Skeletal muscle tissue (tissue), 4 donors: ENCODE results near the gene MEGF6. TPM values are rescaled to one million over a fixed set of nuclear protein-coding genes. Genes with fewer than 3 reads are reported as not detected.

Source experiments
- H3K27ac ChIP-seq: one replicate; pipeline ENCODE4 v1.7.0; 2013; ENCODE audit warnings: mild to moderate bottlenecking, low read depth, low read length, inconsistent platforms
- H3K27me3 ChIP-seq, 3 donors: one replicate each; pipeline ENCODE4 v1.7.0; 2013; ENCODE audit warnings: low read length in 3 of 3; ENCODE audit not compliant: control insufficient read depth in 3 of 3, insufficient read depth in 3 of 3
- H3K36me3 ChIP-seq, 3 donors: one replicate each; pipeline ENCODE4 v1.7.0; 2013; ENCODE audit warnings: low read length in 3 of 3; ENCODE audit not compliant: control insufficient read depth in 3 of 3, insufficient read depth in 3 of 3
- H3K4me1 ChIP-seq, 3 donors: one replicate each; pipeline ENCODE4 v1.7.0; 2013; ENCODE audit warnings: low read length in 3 of 3, mild to moderate bottlenecking in 3 of 3; ENCODE audit not compliant: control insufficient read depth in 3 of 3, insufficient read depth in 3 of 3
- H3K4me3 ChIP-seq, 3 donors: one replicate each; pipeline ENCODE4 v1.7.0; 2013; ENCODE audit warnings: low read length in 3 of 3
- H3K9ac ChIP-seq, 3 donors: one replicate each; pipeline ENCODE4 v1.7.0; 2013; ENCODE audit warnings: low read length in 3 of 3, mild to moderate bottlenecking in 3 of 3, moderate library complexity in 2 of 3, low read depth in 1 of 3
- H3K9me3 ChIP-seq, 3 donors: one replicate each; pipeline ENCODE4 v1.7.0; 2013; ENCODE audit warnings: low read length in 3 of 3; ENCODE audit not compliant: control insufficient read depth in 3 of 3
- total RNA-seq: library from RNA; depleted of rRNA; stranded (reverse); fragments of >200 nt; gene quantifications from one replicate; pipeline ENCODE4 v1.2.3, GENCODE V29; 2014
- donor health status: Osteomylitis.

MEGF6 gene
- total RNA-seq, 1 donor from 2014 or later = 10.4 TPM

DNA sequence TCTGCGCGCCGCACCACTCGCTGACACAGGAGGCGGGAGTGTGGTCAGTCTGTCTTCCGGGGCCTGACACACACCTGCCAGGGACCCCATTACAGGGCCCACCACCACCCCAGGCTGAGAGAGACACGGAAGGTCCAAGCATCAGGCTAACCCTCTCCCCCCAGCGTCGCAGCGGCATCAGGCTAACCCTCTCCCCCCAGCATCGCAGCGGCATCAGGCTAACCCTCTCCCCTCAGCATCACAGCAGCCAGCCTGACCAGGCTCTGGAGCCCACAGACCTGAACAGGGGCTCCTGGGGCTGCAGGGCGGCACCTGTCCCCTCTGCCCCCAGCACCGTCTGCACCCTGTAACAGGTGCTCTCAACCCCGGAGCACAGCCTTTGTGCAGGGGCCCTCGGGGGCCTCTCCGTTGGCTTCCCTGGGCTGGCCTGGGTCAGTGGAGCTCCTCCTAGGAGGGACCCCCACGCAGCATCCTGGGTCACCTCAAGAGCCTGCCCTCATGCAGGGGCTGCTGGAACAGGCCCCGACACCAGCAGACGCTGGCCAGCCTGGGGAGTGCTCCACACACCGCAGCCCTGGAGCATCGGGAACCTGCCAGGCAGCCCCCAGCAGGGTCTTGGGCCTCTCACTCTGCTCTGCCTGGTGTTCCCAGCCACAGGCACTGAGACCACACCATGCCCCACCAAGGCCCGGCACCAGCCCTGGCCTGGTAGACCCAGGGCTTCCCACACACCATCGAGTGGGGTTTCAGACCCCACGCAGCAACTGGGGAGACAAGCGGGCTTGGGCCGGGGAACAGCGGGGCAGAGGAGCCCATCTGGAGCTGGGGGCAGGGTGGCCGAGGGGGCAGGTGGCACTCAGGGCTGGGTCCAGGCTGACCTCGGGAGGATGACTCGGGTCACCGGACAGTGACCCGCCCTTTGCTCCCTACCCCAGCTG lies 67.0 kb downstream of the MEGF6 start:
- Histone ChIP-seq H3K4me3 (no peak overlapping the region), H3K27me3 (peaks cover 18 to 32% (median 30%) of the 10 kb centered on the region in 3 donors), H3K4me1 (peaks cover 8 to 48% (median 45%) of the 10 kb centered on the region in 3 donors), H3K36me3 (no peaks in the 10 kb centered on the region), H3K9me3 (no peaks in the 10 kb centered on the region), H3K9ac (no peak overlapping the region), H3K27ac (no peak overlapping the region)

DNA sequence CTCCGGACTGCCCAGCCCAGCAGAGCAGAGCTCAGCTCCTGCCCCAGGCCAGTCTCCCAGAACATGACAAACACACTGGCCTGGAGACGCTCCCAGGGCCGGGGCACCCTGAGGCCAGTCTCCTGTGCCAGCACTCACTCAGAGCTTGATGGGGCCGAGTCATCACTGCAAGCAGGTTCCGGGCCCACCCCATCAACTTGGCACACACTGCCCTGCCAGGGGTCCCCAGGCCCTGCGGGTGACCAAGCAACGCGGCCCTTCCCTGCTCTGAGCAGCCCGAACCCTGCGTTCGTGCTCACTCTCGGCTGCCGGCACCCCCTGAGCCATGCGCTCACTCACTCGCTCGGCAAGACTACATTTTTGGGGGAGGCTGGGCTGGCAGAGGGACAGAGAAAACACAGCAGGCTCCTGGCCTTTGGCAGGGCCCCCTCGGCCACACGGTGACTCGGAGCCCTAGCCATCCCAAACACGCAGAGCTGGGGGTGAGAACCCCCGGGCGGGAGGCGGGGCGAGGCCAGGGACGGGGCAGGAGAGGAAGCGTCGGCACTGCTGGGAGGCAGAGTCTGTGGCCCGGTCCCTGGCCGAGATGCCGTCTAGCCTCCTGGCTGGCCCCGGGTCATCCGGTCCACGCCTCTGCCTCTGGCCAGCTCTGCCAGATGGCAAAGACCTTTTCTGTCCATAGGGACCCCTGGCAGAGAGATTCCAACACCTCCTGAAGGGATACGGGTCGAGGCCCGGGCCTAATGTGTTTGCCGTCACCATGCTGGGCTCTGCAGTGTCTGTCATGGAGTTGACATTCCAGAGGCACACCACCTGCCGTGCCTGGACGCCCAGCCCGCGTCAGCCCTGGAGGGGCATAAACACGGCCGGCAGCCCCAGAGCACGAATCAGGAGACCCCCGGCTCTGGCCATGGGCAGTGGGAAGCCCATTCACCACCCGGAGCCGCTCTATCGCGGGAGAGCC lies 68.0 kb downstream of the MEGF6 start:
- peaks cover 8 to 55% (median 51%) of the 10 kb centered on the region in 3 donors for H3K4me1 ChIP-seq
- no peaks in the 10 kb centered on the region for H3K9me3 ChIP-seq
- no peaks in the 10 kb centered on the region for H3K36me3 ChIP-seq
- H3K4me3 ChIP-seq = peak overlapping the region in 1 of 3 donors; percentile 13
- H3K27ac ChIP-seq = no peak overlapping the region
- peak overlapping the region in 1 of 3 donors; percentile 50 for H3K9ac ChIP-seq
- H3K27me3 ChIP-seq = peaks cover 13 to 23% (median 22%) of the 10 kb centered on the region in 3 donors

DNA sequence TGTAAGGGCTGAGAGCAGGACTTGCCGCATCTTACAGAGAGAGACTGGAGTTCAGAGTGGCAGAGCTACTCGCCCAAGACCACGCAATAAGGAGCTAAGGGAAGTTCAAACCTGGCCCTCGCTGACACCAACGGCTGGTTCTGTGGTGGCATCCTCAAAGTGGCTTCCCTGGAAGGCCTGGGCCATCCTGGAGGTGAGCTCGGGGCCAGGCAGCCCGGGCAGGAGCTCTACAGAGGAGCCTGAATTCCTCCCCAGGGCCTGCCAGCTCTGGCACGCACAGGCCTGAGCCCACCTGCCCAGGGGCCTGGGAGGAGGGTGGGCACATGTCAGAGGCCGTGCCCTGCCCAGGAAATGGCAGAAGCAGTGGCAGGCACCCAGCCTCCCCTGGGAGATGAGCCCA lies 68.6 kb downstream of the MEGF6 start:
- H3K4me1 ChIP-seq = peaks cover 14 to 55% (median 51%) of the 10 kb centered on the region in 3 donors
- no peak overlapping the region for H3K27ac ChIP-seq
- peaks cover 6 to 16% (median 15%) of the 10 kb centered on the region in 3 donors for H3K27me3 ChIP-seq
- no peaks in the 10 kb centered on the region for H3K9me3 ChIP-seq
- peak overlapping the region in 1 of 3 donors; percentile 50 for H3K9ac ChIP-seq
- H3K4me3 ChIP-seq = no peak overlapping the region
- no peaks in the 10 kb centered on the region for H3K36me3 ChIP-seq

DNA sequence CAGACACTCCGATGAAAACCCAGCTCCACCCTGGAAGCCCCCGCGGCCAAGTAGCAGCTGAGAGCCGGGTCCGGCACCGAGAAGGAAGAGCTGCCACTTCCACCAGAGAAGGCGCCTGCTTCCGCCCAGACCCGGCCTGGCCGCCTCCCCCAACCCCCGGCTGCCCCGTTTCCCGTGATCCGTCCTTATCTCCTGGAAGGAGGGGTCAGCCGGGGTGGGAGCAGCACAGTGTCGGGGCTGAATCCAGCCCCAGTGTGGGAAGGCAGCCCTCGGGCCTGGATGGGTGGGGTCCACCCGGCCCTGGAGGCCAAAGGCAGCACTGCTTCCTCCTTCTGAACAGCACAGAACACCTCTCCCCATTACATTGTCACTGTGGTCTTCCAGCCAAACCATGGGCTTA lies 69.4 kb downstream of the MEGF6 start:
- Histone ChIP-seq H3K36me3 (no peaks in the 10 kb centered on the region), H3K27ac (peak overlapping the region; percentile 1), H3K27me3 (peaks cover 0 to 9% (median 8%) of the 10 kb centered on the region in 3 donors), H3K9ac (no peak overlapping the region), H3K4me3 (no peak overlapping the region), H3K9me3 (no peaks in the 10 kb centered on the region), H3K4me1 (peaks cover 14 to 54% (median 47%) of the 10 kb centered on the region in 3 donors)

DNA sequence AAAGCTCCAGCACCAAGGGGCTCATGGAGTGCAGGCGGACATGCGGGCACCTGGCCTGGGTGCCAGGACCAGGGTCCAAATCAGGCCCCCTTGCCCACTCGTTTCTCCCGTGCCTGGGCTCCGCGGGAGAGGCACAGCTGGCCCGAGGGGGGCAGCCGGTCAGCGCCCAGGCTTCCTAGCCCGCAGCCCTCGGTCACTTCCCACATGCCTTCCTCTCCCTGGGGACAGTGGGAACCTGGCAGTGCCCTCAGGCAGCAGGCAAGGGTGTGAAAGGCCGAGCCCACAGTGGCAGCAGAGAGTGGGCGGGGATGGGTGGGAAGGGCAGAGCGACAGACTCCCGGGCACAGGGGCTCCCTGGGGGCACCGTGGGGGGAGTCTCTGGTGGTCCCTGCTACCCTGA lies 69.8 kb downstream of the MEGF6 start:
- Histone ChIP-seq H3K4me3 (no peak overlapping the region), H3K9me3 (no peaks in the 10 kb centered on the region), H3K27ac (no peak overlapping the region), H3K27me3 (peaks cover 0 to 8% (median 8%) of the 10 kb centered on the region in 3 donors), H3K36me3 (no peaks in the 10 kb centered on the region), H3K4me1 (peaks cover 17 to 57% (median 47%) of the 10 kb centered on the region in 3 donors), H3K9ac (no peak overlapping the region)

DNA sequence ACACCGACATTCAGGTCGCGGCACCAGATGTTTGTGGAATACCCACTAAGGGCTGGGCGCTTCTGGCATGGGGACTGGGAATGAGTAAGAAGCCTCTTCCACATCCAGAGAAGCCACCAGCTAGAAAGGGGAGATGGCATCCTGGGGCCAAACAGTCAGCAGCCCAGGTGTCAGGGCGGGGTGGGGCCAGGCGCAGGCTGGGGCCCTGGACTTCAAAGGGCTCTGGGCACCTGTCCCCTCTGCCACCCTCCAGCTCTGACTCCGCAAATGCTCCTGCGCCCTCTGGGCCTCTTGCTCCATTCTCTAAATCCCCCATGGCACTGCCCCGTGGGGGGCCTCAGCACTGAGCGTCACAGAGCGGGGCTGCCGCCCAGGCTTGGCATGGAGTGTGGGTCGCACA lies 70.4 kb downstream of the MEGF6 start:
- Histone ChIP-seq H3K9me3 (no peaks in the 10 kb centered on the region), H3K27ac (peak overlapping the region; percentile 71)

DNA sequence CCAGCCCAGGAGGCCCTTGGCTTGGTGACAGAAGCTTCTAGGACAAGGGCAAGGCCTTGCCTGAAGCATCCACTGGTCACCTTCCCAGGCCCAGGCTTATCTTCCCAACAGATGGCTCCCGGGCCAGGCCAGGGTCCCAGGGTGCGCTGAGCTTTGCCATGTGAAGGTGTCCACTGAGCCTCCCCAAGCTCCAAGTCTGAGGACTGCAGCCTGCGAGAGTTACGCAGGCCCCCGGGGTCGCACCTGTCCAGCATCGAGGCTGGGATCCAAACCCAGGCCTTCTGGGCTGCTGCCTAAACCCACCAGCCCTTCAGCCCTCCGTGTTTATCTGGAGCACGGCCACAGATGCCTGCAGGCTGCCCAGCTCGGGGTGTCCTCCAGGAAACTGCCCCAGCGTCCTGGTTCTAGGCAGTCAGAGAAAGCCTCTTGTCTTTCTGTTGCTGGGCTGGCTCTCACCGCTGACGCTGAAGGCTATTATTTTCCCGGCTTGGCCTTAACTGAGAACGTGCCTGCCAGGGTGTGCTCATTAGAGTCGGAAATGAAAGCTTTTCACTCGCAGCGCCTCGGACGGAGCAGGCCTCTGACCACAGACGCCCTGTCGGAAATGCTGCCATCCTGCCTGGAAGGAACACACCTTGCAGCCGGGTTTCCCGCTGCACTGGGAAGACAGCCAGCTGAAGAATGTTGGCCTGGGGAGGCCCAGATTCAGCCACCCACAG lies 71.4 kb downstream of the MEGF6 start:
- H3K27me3 ChIP-seq = peaks cover 0 to 9% (median 3%) of the 10 kb centered on the region in 3 donors
- H3K27ac ChIP-seq = peak overlapping the region; percentile 71
- H3K4me1 ChIP-seq = peaks cover 20 to 59% (median 51%) of the 10 kb centered on the region in 3 donors
- H3K9ac ChIP-seq = peak overlapping the region in 2 of 3 donors; percentile 28 to 62
- no peaks in the 10 kb centered on the region for H3K36me3 ChIP-seq
- H3K4me3 ChIP-seq = peak overlapping the region in 1 of 3 donors; percentile 6
- H3K9me3 ChIP-seq = no peaks in the 10 kb centered on the region

More for the DNA sequence above, 70.4 kb downstream of the MEGF6 start:
- peaks cover 0 to 9% (median 8%) of the 10 kb centered on the region in 3 donors for H3K27me3 ChIP-seq
- H3K9ac ChIP-seq = no peak overlapping the region
- peaks cover 17 to 54% (median 47%) of the 10 kb centered on the region in 3 donors for H3K4me1 ChIP-seq
- no peak overlapping the region for H3K4me3 ChIP-seq
- H3K36me3 ChIP-seq = no peaks in the 10 kb centered on the region

DNA sequence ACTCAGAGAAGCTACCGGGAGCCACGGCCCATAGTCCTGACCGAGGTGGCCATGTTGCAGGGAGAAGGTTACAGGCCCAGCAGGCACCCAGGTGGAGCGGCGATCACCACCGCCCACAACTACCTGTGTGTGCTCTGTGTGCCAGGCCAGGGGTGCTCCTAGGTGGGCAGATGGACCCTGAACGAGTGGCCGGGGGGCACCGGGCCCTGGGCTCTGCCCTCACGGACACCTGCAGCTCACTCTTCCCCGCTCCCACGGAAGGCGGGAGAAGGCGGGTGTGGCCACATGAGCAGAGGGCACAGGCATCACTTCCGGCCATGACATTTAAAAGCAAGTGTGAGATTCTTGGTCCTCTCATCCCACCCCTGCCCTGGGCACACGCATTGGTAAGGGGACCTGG lies 73.9 kb downstream of the MEGF6 start:
- Histone ChIP-seq H3K4me3 (no peak overlapping the region), H3K36me3 (no peaks in the 10 kb centered on the region), H3K9ac (no peak overlapping the region), H3K4me1 (peaks cover 20 to 51% (median 41%) of the 10 kb centered on the region in 3 donors), H3K9me3 (no peaks in the 10 kb centered on the region), H3K27ac (no peak overlapping the region), H3K27me3 (peaks cover 0 to 4% (median 0%) of the 10 kb centered on the region in 3 donors)
